ENCODE data around the gene SCIN.

GRCh38 chr7:12539681-12540080, 30.8 kb upstream of the SCIN start:
- TF ChIP-seq CTCF (IDR thresholded peaks at IDR 0.05) (no peak), POLR2A (IDR thresholded peaks at IDR 0.05) (no peak)
